HL-60 (cell line): ENCODE results near the gene CREB5.

Experiments
- CTCF ChIP-seq: IDR thresholded peaks from one replicate; pipeline ENCODE4 v1.5.1; 2011; ENCODE audit warnings: low read length, control low read depth, inconsistent platforms; ENCODE audit not compliant: insufficient read depth
- GABPA ChIP-seq: IDR thresholded peaks from 2 replicates; pipeline ENCODE4 v1.6.1; 2012; ENCODE audit warnings: low read depth
- POLR2AphosphoS5 ChIP-seq: IDR thresholded peaks from 2 replicates; pipeline ENCODE4 v1.6.1; 2012; ENCODE audit warnings: low read depth
- REST ChIP-seq: IDR thresholded peaks from 2 replicates; pipeline ENCODE4 v1.6.1; 2012; ENCODE audit warnings: low read depth; ENCODE audit not compliant: insufficient replicate concordance

- TF ChIP-seq CTCF (no peak), POLR2AphosphoS5 (no peak), GABPA (no peak), REST (no peak)
Measured at GRCh38 chr7:28381466-28381865, 30.9 kb upstream of the CREB5 start.
